CD14-positive monocyte (primary cell): ENCODE measurements around the gene FZD7. TPM values are rescaled to one million over a fixed set of nuclear protein-coding genes. Genes with fewer than 3 reads are reported as not detected.

Experiments
- DNase-seq, 3 donors: peaks; one replicate each; pipeline ENCODE4 v3.0.0-alpha.2; 2011 to 2022
- H2AFZ ChIP-seq: 2 replicates; pipeline ENCODE4 v1.6.0; 2012; ENCODE audit warnings: mild to moderate bottlenecking, low read depth, low read length, inconsistent platforms; ENCODE audit not compliant: insufficient read depth, poor library complexity, severe bottlenecking
- H3K27ac ChIP-seq, 2 donors: 1 replicate in 1 of 2; 2 replicates in 1 of 2; pipeline ENCODE4 v1.5.1; 2012 to 2013; ENCODE audit warnings: low read length in 2 of 2, control low read depth in 1 of 2, inconsistent platforms in 1 of 2, low read depth in 1 of 2, mild to moderate bottlenecking in 1 of 2
- H3K27me3 ChIP-seq, 2 donors: one replicate each; pipeline versions ENCODE4 v1.6.0 to v1.6.1; 2011 to 2013; ENCODE audit warnings: low read length in 2 of 2; ENCODE audit not compliant: control insufficient read depth in 2 of 2, insufficient read depth in 2 of 2
- H3K36me3 ChIP-seq, 2 donors: replicated peaks in 1 of 2; 1 replicate in 1 of 2; 2 replicates in 1 of 2; pipeline versions ENCODE4 v1.5.1 to v1.6.1; 2012 to 2013; ENCODE audit warnings: low read length in 2 of 2, control low read depth in 1 of 2, inconsistent platforms in 1 of 2, mild to moderate bottlenecking in 1 of 2; ENCODE audit not compliant: insufficient read depth in 2 of 2, control insufficient read depth in 1 of 2
- H3K4me1 ChIP-seq, 2 donors: 1 replicate in 1 of 2; 2 replicates in 1 of 2; pipeline versions ENCODE4 v1.5.1 to v1.6.1; 2012 to 2013; ENCODE audit warnings: low read length in 2 of 2, control low read depth in 1 of 2, inconsistent platforms in 1 of 2, mild to moderate bottlenecking in 1 of 2, moderate library complexity in 1 of 2; ENCODE audit not compliant: insufficient read depth in 2 of 2, control insufficient read depth in 1 of 2
- H3K4me2 ChIP-seq: replicated peaks from 2 replicates; pipeline ENCODE3; 2012; ENCODE audit warnings: low read length, moderate library complexity, mild to moderate bottlenecking; ENCODE audit not compliant: poor library complexity, severe bottlenecking; ENCODE audit errors: extremely low read depth
- H3K4me3 ChIP-seq, 3 experiments: fragments of 200-600 bp in 1 of 3; sonication (generic) in 1 of 3; replicated peaks in 1 of 3; 1 replicate in 2 of 3; 2 replicates in 1 of 3; pipeline ENCODE4 v1.5.1; 2011 to 2013; ENCODE audit warnings: low read length in 3 of 3, mild to moderate bottlenecking in 3 of 3, control low read depth in 2 of 3, low read depth in 2 of 3, inconsistent platforms in 1 of 3, moderate library complexity in 1 of 3
- H3K79me2 ChIP-seq: 2 replicates; pipeline ENCODE4 v1.6.0; 2012; ENCODE audit warnings: mild to moderate bottlenecking, control low read depth, inconsistent platforms, low read length, moderate library complexity; ENCODE audit not compliant: insufficient read depth
- H3K9ac ChIP-seq: 2 replicates; pipeline ENCODE4 v1.6.0; 2017; ENCODE audit warnings: low read length, mild to moderate bottlenecking; ENCODE audit not compliant: insufficient read depth, poor library complexity, severe bottlenecking
- H3K9me3 ChIP-seq, 2 donors: replicated peaks in 1 of 2; 1 replicate in 1 of 2; 2 replicates in 1 of 2; pipeline versions ENCODE4 v1.5.1 to v1.6.1; 2012 to 2013; ENCODE audit warnings: low read length in 2 of 2, control low read depth in 1 of 2; ENCODE audit not compliant: control insufficient read depth in 1 of 2, insufficient read depth in 1 of 2
- H4K20me1 ChIP-seq: 2 replicates; pipeline ENCODE4 v1.6.0; 2012; ENCODE audit warnings: mild to moderate bottlenecking, low read length, control low read depth, moderate library complexity; ENCODE audit not compliant: insufficient read depth
- H3K27ac Mint-ChIP-seq, 7 donors: one replicate each; pipeline ENCODE4 v1.8.0; 2020; ENCODE audit warnings: mild to moderate bottlenecking in 7 of 7, mixed read lengths in 7 of 7, moderate library complexity in 6 of 7, inconsistent platforms in 2 of 7
- H3K27me3 Mint-ChIP-seq, 3 donors: one replicate each; pipeline ENCODE4 v1.8.0; 2021 to 2022; ENCODE audit warnings: low read depth in 3 of 3, mild to moderate bottlenecking in 3 of 3, mixed read lengths in 3 of 3, moderate library complexity in 3 of 3, inconsistent platforms in 1 of 3
- H3K36me3 Mint-ChIP-seq, 2 donors: one replicate each; pipeline ENCODE4 v1.8.0; 2020; ENCODE audit warnings: mixed read lengths in 2 of 2, inconsistent platforms in 1 of 2, mild to moderate bottlenecking in 1 of 2
- H3K4me1 Mint-ChIP-seq: one replicate; pipeline ENCODE4 v1.8.0; 2020; ENCODE audit warnings: mild to moderate bottlenecking, mixed read lengths
- H3K4me3 Mint-ChIP-seq, 2 donors: one replicate each; pipeline ENCODE4 v1.8.0; 2020; ENCODE audit warnings: mild to moderate bottlenecking in 2 of 2, mixed read lengths in 2 of 2, moderate library complexity in 1 of 2
- H3K9me3 Mint-ChIP-seq, 7 donors: one replicate each; pipeline ENCODE4 v1.8.0; 2020 to 2022; ENCODE audit warnings: mixed read lengths in 7 of 7, mild to moderate bottlenecking in 6 of 7, moderate library complexity in 6 of 7, inconsistent platforms in 2 of 7
- CTCF ChIP-seq: fragments of 200-600 bp; IDR thresholded peaks from one replicate; pipeline ENCODE4 v1.8.0; 2022; ENCODE audit warnings: antibody characterized with exemption, mild to moderate bottlenecking
- WGBS: methylation state at CpG from one replicate; pipeline ENCODE4 v1.1.5; 2013; ENCODE audit warnings: missing lambda C conversion rate; ENCODE audit not compliant: insufficient coverage; 5-methylcytosine and 5-hydroxymethylcytosine counted together
- intact Hi-C, 2 donors: fragments of 100-400 bp; cut with micrococcal nuclease; formaldehyde crosslinking; loops; one replicate each; pipeline versions ENCODE4 v1.15.0 to v1.15.1; 2023
- polyA plus RNA-seq, 3 donors: library from polyadenylated mRNA; depleted of rRNA in 1 of 3; unstranded in 2 of 3; stranded (reverse) in 1 of 3; fragments of 300-500 nt in 2 of 3; fragments of >200 nt in 1 of 3; fragmentation: Illumina TruSeq in 2 of 3; gene quantifications; 1 replicate in 2 of 3; 2 replicates in 1 of 3; pipeline ENCODE4 v1.2.3, GENCODE V29; 2012 to 2021

Gene FZD7
- polyA plus RNA-seq, 3 donors: 0.05 to 0.28 TPM; not detected in 1

GRCh38 chr2:202064881-202065230 lies 31.2 kb downstream of the FZD7 start:
- Histone ChIP-seq H3K9me3 (no peaks in the 10 kb centered on the region), H4K20me1 (no peaks in the 10 kb centered on the region), H3K27me3 (no peaks in the 10 kb centered on the region), H3K4me3 (no peak overlapping the region), H3K4me1 (no peaks in the 10 kb centered on the region), H3K27ac (no peak overlapping the region), H3K9ac (no peak overlapping the region), H3K79me2 (no peaks in the 10 kb centered on the region), H3K36me3 (no peaks in the 10 kb centered on the region), H2AFZ (no peak overlapping the region), H3K4me2 (no peak overlapping the region)
- H3K27me3 Mint-ChIP-seq: peaks cover 0 to 4% (median 3%) of the 10 kb centered on the region in 3 donors
- 100% methylated on average over 2 of the region's 3 CpGs for WGBS
- TF ChIP-seq CTCF: no peak
- no peak overlapping the region for H3K27ac Mint-ChIP-seq
- no peaks in the 10 kb centered on the region for H3K9me3 Mint-ChIP-seq
- no peaks in the 10 kb centered on the region for H3K36me3 Mint-ChIP-seq
- no peak for DNase-seq
- intact Hi-C loops: no loop called here
- H3K4me3 Mint-ChIP-seq: no peak overlapping the region
- no peaks in the 10 kb centered on the region for H3K4me1 Mint-ChIP-seq

GRCh38 chr2:202065876-202066275 lies 32.2 kb downstream of the FZD7 start:
- H3K27ac ChIP-seq: no peak overlapping the region
- no CpG with 5 or more reads among the region's 3 CpGs for WGBS

More at GRCh38 chr2:202065876-202066275, 32.2 kb downstream of the FZD7 start:
- no peak for TF ChIP-seq CTCF
- no peak for DNase-seq
- H3K36me3 Mint-ChIP-seq: no peaks in the 10 kb centered on the region
- no peaks in the 10 kb centered on the region for H3K9me3 ChIP-seq
- no peak overlapping the region for H3K4me3 ChIP-seq
- intact Hi-C loops: no loop called here
- H3K9ac ChIP-seq: no peak overlapping the region
- H3K4me1 Mint-ChIP-seq: no peaks in the 10 kb centered on the region
- H3K79me2 ChIP-seq: no peaks in the 10 kb centered on the region
- H3K4me2 ChIP-seq: no peak overlapping the region
- H3K27me3 Mint-ChIP-seq: peaks cover 0 to 4% (median 3%) of the 10 kb centered on the region in 3 donors
- no peaks in the 10 kb centered on the region for H3K9me3 Mint-ChIP-seq
- H4K20me1 ChIP-seq: no peaks in the 10 kb centered on the region
- no peak overlapping the region for H2AFZ ChIP-seq
- no peaks in the 10 kb centered on the region for H3K4me1 ChIP-seq
- no peaks in the 10 kb centered on the region for H3K36me3 ChIP-seq
- H3K27ac Mint-ChIP-seq: no peak overlapping the region
- no peaks in the 10 kb centered on the region for H3K27me3 ChIP-seq
- H3K4me3 Mint-ChIP-seq: no peak overlapping the region
